IPS-20b (cell line): Measurements from ENCODE around the gene BAG2.

Experiments used
- H3K27ac ChIP-seq: one replicate; pipeline ENCODE4 v1.5.1; 2013; ENCODE audit warnings: low read length
- H3K27me3 ChIP-seq: 2 replicates; pipeline ENCODE4 v1.6.1; 2013; ENCODE audit warnings: mild to moderate bottlenecking, low read length, inconsistent platforms; ENCODE audit not compliant: insufficient read depth
- H3K36me3 ChIP-seq: 2 replicates; pipeline ENCODE4 v1.6.1; 2013; ENCODE audit warnings: low read depth, mild to moderate bottlenecking, inconsistent platforms, low read length, moderate library complexity; ENCODE audit not compliant: insufficient read depth
- H3K4me1 ChIP-seq: 2 replicates; pipeline ENCODE4 v1.6.1; 2013; ENCODE audit warnings: mild to moderate bottlenecking, control low read depth, inconsistent platforms, low read length, moderate library complexity; ENCODE audit not compliant: insufficient read depth
- H3K4me3 ChIP-seq: 2 replicates; pipeline ENCODE4 v1.5.1; 2013; ENCODE audit warnings: mild to moderate bottlenecking, low read length, inconsistent platforms
- H3K9ac ChIP-seq: 2 replicates; pipeline ENCODE4 v1.6.1; 2013; ENCODE audit warnings: low read depth, mild to moderate bottlenecking, inconsistent platforms, low read length, moderate library complexity
- H3K9me3 ChIP-seq: 2 replicates; pipeline ENCODE4 v1.6.1; 2013; ENCODE audit warnings: mild to moderate bottlenecking, low read depth, low read length, inconsistent platforms; ENCODE audit not compliant: insufficient read depth

The BAG2 gene

GRCh38 chr6:57172136-57173055 is at the start of gene BAG2:
Gene BAG2 (plus strand): TSS chr6:57172326. CDS start chr6:57172698, 372 bp downstream.
- peaks cover 14% of the 10 kb centered on the region for H3K27me3 ChIP-seq
- peaks cover 12% of the 10 kb centered on the region; the same call in 1 of the 2 replicates for H3K4me1 ChIP-seq
- peaks cover 4% of the 10 kb centered on the region for H3K36me3 ChIP-seq
- H3K4me3 ChIP-seq = peak within 1 kb of the TSS; percentile 86
- no peak within 1 kb of the TSS for H3K27ac ChIP-seq
- H3K9ac ChIP-seq = peak within 1 kb of the TSS; percentile 82
- no peaks in the 10 kb centered on the region for H3K9me3 ChIP-seq

GRCh38 chr6:57123111-57123510 is 49.0 kb upstream of the BAG2 start:
- no peak overlapping the region for H3K27ac ChIP-seq
- no peaks in the 10 kb centered on the region for H3K9me3 ChIP-seq
- no peaks in the 10 kb centered on the region for H3K27me3 ChIP-seq
- H3K36me3 ChIP-seq = no peaks in the 10 kb centered on the region; the same call in 1 of the 2 replicates
- H3K4me3 ChIP-seq = no peak overlapping the region
- H3K4me1 ChIP-seq = no peaks in the 10 kb centered on the region
- H3K9ac ChIP-seq = no peak overlapping the region

GRCh38 chr6:57127763-57128162 is 44.4 kb upstream of the BAG2 start:
- Histone ChIP-seq H3K9ac (no peak overlapping the region), H3K27ac (no peak overlapping the region), H3K4me1 (no peaks in the 10 kb centered on the region), H3K27me3 (no peaks in the 10 kb centered on the region), H3K9me3 (no peaks in the 10 kb centered on the region), H3K4me3 (no peak overlapping the region), H3K36me3 (peaks cover 12% of the 10 kb centered on the region)

- Histone ChIP-seq H3K9ac (no peak overlapping the region), H3K36me3 (peaks cover 35% of the 10 kb centered on the region), H3K9me3 (no peaks in the 10 kb centered on the region), H3K4me1 (no peaks in the 10 kb centered on the region), H3K27ac (no peak overlapping the region), H3K4me3 (no peak overlapping the region), H3K27me3 (no peaks in the 10 kb centered on the region)
Observed at GRCh38 chr6:57130661-57131177, 41.4 kb upstream of the BAG2 start.

- no peaks in the 10 kb centered on the region for H3K9me3 ChIP-seq
- H3K4me3 ChIP-seq = no peak overlapping the region
- H3K27me3 ChIP-seq = no peaks in the 10 kb centered on the region
- no peaks in the 10 kb centered on the region for H3K4me1 ChIP-seq
- H3K27ac ChIP-seq = no peak overlapping the region
- H3K9ac ChIP-seq = no peak overlapping the region
- H3K36me3 ChIP-seq = peaks cover 41% of the 10 kb centered on the region
Observed at GRCh38 chr6:57134954-57135353, 37.2 kb upstream of the BAG2 start.

- Histone ChIP-seq H3K9ac (no peak overlapping the region), H3K27ac (no peak overlapping the region), H3K36me3 (peaks cover 41% of the 10 kb centered on the region), H3K27me3 (no peaks in the 10 kb centered on the region), H3K4me3 (no peak overlapping the region), H3K9me3 (no peaks in the 10 kb centered on the region), H3K4me1 (no peaks in the 10 kb centered on the region)
Observed at GRCh38 chr6:57135885-57136284, 36.2 kb upstream of the BAG2 start.

- Histone ChIP-seq H3K27ac (no peak overlapping the region), H3K9me3 (no peaks in the 10 kb centered on the region), H3K4me3 (no peak overlapping the region), H3K27me3 (no peaks in the 10 kb centered on the region), H3K9ac (no peak overlapping the region), H3K36me3 (peaks cover 49% of the 10 kb centered on the region), H3K4me1 (no peaks in the 10 kb centered on the region)
Observed at GRCh38 chr6:57137350-57137749, 34.8 kb upstream of the BAG2 start.

GRCh38 chr6:57138026-57138425 is 34.1 kb upstream of the BAG2 start:
- no peak overlapping the region for H3K4me3 ChIP-seq
- no peak overlapping the region for H3K27ac ChIP-seq
- H3K4me1 ChIP-seq = no peaks in the 10 kb centered on the region
- no peak overlapping the region for H3K9ac ChIP-seq
- H3K9me3 ChIP-seq = no peaks in the 10 kb centered on the region
- H3K36me3 ChIP-seq = peaks cover 53% of the 10 kb centered on the region
- no peaks in the 10 kb centered on the region for H3K27me3 ChIP-seq

GRCh38 chr6:57141451-57142177 is 30.5 kb upstream of the BAG2 start:
- H3K27ac ChIP-seq = no peak overlapping the region
- no peaks in the 10 kb centered on the region for H3K27me3 ChIP-seq
- H3K9ac ChIP-seq = no peak overlapping the region
- H3K36me3 ChIP-seq = peaks cover 34% of the 10 kb centered on the region
- H3K9me3 ChIP-seq = no peaks in the 10 kb centered on the region
- no peak overlapping the region for H3K4me3 ChIP-seq
- no peaks in the 10 kb centered on the region for H3K4me1 ChIP-seq

GRCh38 chr6:57142178-57142525 is 30.0 kb upstream of the BAG2 start:
- Histone ChIP-seq H3K9me3 (no peaks in the 10 kb centered on the region), H3K4me3 (no peak overlapping the region), H3K36me3 (peaks cover 34% of the 10 kb centered on the region), H3K27ac (no peak overlapping the region), H3K27me3 (no peaks in the 10 kb centered on the region), H3K9ac (no peak overlapping the region), H3K4me1 (no peaks in the 10 kb centered on the region)

GRCh38 chr6:57143690-57144089 is 28.4 kb upstream of the BAG2 start:
- H3K36me3 ChIP-seq = peaks cover 45% of the 10 kb centered on the region
- no peak overlapping the region for H3K4me3 ChIP-seq
- H3K27ac ChIP-seq = no peak overlapping the region
- H3K9ac ChIP-seq = no peak overlapping the region
- no peaks in the 10 kb centered on the region for H3K9me3 ChIP-seq
- no peaks in the 10 kb centered on the region for H3K27me3 ChIP-seq
- no peaks in the 10 kb centered on the region for H3K4me1 ChIP-seq

GRCh38 chr6:57147401-57147800 is 24.7 kb upstream of the BAG2 start:
- H3K36me3 ChIP-seq = peaks cover 61% of the 10 kb centered on the region
- no peaks in the 10 kb centered on the region for H3K9me3 ChIP-seq
- no peak overlapping the region for H3K9ac ChIP-seq
- H3K4me1 ChIP-seq = no peaks in the 10 kb centered on the region
- H3K27me3 ChIP-seq = no peaks in the 10 kb centered on the region
- no peak overlapping the region for H3K27ac ChIP-seq
- H3K4me3 ChIP-seq = no peak overlapping the region
